HG03378 (cell line): ENCODE results near the gene STARD4.

Experiments used
- ATAC-seq: cut with Tn5 transposase; IDR thresholded peaks from one replicate; pipeline ENCODE4 v1.9.1; 2021; ENCODE audit warnings: mild to moderate bottlenecking, moderate library complexity; ENCODE audit not compliant: unreplicated experiment

The STARD4 gene, protein sequence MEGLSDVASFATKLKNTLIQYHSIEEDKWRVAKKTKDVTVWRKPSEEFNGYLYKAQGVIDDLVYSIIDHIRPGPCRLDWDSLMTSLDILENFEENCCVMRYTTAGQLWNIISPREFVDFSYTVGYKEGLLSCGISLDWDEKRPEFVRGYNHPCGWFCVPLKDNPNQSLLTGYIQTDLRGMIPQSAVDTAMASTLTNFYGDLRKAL

DNA sequence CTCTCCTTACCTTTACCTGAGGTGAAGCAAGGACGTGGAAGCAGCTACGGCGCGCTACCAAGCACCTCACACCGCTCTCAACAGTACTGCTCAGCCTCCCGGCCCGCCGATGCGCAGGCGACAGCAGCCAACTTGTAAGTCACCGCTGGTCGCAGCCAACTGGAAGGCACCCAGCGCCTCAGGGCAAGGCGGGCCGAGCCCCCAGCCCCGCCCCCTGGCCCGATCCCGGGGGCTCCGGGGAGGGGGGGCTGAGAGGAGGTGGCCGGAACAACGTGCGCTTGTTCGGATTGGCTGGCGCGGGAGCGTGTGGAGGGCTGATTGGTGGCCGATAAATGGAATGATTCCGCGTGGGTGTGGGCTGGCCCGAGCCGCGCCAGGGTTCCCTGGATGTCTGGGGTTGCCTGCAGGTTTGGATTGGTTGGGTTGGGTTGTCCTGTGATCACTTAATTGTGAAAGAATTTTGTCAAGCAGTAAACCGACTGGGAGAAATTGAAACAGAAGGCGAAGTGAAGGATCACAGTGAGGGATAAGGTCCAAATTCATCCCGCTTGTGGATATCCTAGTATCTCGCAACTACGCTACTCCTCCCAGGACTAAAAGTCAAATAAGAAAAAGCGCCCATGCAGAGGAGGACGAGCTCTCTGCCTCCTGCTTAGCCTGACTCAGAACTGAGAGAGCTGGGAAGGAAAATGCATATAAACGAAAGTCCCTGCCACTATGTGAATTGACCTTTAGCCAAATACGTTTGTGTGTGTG, at the start of gene STARD4:
STARD4 (minus strand) TSS at position 161 of the 756 bp plus-strand sequence. CDS start 5,102 bp downstream, outside the sequence.
- ATAC-seq: peak; percentile 87

DNA sequence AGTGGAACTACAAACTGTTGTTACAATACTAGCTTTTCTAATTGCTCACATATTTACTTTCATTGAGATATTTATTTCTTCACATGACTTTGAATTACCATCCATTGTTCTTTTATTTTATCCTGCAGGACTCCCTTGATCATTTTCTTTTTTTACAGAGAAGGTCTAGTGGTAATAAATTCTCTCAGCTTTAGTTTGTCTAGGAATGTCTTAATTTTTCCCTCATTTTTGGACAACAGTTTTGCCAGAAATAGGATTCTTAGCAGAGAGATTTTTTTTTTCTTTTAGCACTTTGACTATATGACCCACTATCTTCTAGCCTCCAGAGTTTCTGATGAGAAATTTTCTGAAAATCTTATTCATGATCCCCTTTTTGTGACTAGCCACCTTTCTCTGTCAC, 47.3 kb upstream of the STARD4 start:
- ATAC-seq: no peak

DNA sequence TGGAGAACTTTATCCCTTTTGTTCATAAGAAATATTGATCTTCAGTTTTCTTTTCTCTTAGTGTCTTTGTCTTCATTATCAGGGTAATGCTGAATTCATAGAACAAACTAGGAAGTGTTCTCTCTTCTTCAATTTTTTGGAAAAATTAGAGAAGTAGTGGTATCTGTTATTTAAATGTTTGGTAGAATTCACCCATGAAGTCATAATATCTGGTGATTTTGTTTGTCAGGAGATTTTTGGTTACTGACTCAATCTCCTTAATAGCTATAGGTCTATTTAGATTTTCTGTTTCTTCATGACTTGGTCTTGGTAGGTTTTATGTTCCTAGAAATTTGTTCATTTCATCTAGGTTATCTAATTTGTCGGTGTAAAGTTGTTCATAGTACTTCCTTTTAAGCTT, 45.4 kb upstream of the STARD4 start:
- no peak for ATAC-seq

DNA sequence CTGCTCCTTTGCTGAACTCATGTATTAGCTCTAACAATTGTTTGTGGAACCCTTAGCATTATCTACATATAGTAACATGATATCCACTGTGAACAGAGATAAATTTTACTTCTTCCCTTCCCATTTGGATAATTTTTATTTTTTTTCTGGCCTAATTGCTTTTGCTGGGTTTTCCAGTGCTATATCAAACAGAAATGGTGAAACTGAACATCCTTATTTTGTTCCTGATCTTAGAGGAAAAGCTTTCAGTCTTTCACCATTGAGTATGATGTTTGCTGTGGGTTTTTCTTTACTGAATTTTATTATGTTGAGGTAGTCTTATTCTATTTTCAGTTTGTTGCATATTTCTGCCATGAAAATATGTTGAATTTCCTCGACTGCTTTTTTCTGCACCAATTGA, 44.8 kb upstream of the STARD4 start:
- no peak for ATAC-seq

DNA sequence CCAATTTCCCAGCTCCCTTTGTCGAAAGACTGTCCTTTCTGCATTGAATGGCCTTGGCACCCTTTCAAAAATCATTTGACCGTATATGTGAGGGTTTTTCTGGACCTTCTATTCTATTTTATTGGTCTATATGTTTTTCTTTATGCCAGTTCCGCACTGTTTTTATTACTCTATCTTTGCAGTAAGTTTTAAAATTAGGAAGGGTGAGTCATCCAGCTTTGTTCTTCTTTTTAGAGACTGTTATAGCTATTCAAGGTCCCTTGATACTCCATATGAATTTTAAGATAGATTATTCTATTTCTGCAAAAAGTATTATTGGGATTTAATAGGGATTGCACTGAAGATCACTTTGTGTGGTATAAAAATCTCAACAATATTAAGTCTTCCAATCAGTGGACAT, 44.2 kb upstream of the STARD4 start:
- ATAC-seq: no peak

DNA sequence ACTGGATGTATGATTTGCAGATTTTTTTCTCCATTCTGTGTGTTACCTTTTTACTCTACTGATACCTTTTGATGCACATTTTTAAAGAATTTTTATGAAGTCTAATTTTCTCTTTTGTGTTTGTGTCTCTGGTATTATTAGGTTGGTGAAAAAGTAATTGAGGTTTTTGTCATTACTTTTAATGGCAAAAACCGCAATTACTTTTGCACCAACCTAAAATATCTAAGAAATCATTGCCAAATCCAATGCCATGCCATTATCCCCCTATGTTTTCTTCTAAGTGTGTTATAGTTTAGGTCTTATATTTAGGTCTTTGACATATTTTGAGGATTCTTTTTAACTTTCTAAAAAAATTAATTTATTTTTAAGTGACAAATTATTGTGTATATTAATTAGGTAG, 43.4 kb upstream of the STARD4 start:
- ATAC-seq: no peak

DNA sequence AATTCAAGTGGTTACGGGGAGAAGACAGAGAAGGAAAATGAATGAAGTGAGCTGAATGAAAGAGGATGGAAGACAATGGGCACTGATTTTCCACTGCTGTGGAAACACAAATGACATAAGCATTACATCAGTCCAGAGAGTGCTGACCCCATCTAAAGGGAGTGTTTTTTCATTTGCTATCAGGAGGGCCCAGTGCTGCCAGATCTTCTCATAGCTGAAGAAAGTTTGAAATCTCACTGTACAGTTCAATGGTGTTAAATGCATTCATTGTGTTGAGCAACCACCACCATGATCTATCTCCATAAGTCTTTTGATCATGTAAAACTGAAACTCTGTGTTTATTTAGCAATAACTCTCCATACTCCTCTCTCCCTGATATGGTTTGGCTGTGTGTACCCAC, 41.5 kb upstream of the STARD4 start:
- no peak for ATAC-seq

DNA sequence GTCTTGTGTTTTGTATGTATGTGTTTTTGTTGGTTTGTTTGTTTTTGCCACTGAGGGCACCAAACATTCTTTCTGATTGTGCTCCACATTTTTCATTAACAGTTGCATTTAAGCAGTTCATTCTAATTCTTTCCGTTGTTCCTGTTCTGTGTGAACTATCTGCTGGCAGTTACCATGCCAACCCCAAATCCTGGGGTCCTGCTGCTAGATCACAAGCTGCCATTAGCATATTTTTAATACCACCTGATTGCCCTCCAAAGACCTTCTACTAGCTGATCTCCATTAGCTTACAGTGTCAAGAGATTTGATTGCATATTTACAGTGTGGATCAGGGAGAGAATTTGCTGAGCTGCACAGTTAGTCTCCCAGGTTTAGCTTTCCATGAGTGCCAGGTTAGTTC, 40.6 kb upstream of the STARD4 start:
- no peak for ATAC-seq

DNA sequence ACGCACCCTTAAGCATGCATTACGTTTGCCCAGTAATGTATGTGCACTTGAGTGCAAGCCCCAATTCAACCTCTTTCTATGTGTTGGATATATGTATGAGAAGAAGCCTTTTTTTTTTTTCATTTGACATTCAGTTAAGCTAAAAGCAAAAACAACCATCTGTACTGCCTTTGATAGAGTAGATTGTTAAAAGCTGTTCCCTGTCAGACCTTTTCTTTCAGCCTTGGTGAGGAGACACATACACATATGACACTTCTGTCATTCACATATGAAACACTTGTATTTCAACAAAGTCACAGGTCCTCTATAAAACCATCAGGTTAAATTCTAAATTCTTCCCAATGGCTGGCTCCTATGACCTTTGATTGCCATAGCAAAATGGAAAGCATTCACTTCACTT, 40.2 kb upstream of the STARD4 start:
- no peak for ATAC-seq

DNA sequence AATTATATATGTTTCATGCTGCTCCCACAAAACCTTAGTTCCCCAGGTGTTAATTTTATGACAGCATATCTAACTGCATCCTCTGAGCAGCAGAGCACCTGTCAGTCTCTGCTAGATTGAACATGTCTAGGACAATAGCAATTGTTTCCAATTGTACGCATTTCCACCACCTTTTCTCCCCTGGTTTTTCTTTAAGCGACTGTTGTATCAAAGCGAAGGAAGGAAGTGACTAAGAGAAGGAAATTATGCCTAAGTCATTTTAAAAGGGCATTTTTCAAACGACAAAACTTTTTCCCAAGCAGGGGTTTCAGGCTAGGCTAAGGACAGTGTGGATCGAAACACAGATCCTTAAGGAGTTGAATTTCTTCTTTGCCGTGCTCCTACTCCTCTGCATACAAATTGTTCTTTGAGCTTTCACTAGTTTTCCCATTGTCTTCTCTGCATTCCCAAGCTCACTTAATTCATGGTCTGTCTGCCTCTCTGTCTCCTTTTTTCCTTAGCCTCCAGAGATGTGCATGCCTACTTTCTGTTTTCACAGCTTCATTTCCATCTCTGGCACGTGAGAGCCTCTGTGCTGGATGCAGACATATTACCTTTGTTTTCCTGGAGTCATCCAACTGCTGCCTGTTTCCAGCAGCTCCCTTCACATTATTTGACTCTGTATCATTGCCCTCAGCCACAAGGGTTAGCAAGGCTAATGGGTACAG, 39.4 kb upstream of the STARD4 start:
- no peak for ATAC-seq

DNA sequence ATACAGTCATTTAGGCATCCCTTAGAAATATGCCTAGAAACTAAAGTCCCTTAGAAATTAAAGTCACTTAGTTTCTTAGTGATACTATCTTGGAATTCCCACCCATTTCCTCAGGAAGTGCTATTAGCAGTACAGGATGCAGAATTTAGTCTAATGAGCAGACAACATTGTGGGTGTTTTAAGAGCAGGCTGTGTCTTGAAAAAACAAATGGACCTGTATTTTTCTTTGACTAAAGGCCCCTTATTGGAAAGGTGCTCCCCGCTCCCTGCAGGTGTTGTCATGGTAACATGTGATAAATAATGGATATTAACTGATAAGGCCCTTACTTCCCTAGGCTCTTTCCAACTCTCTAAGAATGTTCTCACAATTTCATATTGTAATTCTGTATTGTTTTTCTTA, 38.8 kb upstream of the STARD4 start:
- ATAC-seq: no peak

DNA sequence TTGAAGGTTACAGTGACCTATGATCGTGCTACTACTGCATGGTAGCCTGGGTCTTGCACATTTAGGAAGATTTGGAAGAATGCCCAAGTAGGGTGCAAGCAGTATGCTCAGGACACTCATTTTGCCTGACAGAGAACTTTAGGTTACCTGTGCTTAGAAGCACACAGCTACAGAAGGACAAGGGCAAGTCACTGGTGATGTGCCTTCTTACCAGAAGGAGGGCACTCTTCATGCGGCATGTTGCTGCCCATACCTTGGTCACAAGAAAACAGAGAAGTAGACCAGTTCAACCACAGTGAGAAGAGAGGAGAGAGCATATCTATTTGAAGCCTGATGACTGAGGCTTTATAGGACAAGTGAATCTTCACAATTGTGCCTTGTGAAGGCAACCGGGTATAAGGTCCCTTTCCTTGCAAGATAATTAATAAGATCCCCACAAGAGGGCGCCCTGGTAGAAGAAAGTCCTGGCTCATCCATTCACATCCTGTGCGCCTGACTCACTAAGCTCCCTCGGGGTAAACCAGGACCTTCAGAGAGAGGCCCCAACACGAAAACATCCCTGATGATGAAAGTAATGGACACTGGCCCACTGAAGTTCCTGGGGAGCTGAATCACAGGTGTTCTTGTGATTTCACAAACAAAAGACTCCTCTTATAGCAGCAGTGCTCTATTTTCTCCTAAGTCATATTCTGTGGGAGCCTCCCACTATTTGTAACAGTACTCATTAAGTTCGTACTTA, 38.1 kb upstream of the STARD4 start:
- ATAC-seq: peak; percentile 93

DNA sequence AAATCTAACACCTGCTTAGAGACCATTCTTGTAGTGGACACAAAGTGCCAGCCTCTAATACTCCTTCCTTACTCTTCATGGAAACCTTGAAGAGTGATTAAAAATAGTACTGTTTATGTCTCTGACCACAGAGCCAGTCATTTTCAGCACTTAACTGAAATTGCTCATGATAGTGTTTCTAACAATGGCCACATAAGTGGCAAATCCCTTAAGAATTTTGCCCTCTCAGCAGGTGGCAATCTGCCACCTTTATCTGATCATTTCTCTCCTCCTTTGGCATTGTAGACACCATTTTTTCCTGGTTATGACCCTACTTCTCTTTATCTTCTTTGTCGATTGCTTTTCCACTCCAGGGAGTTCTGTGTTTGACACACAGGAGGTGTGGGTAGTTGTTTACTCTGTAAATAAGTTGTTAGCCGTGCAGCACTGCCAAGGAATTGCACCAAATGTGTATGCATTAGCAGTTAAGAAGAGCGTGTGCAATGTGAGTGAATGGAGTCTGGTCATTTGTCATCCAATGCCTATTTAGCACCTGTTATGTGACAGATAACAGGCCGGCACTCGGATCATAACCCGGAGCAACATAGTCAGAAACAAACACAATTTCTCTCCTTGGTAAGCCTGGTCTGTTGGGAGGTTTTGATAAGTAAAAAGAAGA, 36.8 kb upstream of the STARD4 start:
- ATAC-seq: no peak

DNA sequence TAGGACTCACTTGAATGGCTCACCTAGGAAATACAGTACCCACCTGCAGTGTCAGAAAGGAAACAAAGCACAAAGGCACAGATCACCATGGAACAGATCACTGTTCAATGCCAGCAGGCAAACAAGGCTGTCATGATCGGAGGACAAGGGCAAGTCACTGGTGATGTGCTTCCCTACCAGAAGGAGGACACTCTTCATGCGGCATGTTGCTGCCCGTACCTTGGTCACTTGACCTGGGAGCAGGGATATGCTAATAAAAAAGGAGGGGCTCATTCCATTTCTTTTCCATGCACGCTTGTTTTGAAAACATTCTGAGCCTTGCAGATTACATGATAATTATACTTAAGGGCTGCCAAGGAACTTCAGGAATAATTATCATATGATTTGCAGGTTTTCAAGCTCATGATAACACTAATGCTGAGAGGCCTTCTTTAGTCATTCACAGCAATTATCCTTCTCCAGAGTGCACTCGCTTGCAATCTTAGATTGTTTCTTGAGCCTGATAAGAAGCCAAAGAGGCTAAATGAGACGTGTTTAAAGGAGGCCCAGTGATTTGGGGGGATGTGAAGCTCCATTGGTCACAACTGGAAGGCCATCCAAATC, 36.1 kb upstream of the STARD4 start:
- no peak for ATAC-seq

DNA sequence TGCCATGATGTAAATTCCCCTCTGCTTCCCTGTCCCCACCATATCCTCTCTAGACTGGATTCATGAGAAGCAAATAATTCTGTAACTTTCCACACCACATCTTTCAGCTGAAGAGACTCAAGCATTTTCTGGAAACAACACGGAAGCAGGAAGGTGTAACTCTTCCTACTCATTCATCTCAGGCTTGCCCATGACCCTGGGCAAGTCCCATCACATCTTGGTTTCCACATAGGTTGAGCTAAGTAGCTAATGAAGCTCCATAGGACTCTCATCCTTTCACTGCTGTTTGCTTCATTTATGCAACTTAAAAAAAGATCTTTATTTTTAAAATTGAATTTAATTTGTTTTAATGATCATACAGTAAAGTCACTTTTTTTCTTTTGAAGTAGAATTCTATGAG, 32.7 kb upstream of the STARD4 start:
- no peak for ATAC-seq

DNA sequence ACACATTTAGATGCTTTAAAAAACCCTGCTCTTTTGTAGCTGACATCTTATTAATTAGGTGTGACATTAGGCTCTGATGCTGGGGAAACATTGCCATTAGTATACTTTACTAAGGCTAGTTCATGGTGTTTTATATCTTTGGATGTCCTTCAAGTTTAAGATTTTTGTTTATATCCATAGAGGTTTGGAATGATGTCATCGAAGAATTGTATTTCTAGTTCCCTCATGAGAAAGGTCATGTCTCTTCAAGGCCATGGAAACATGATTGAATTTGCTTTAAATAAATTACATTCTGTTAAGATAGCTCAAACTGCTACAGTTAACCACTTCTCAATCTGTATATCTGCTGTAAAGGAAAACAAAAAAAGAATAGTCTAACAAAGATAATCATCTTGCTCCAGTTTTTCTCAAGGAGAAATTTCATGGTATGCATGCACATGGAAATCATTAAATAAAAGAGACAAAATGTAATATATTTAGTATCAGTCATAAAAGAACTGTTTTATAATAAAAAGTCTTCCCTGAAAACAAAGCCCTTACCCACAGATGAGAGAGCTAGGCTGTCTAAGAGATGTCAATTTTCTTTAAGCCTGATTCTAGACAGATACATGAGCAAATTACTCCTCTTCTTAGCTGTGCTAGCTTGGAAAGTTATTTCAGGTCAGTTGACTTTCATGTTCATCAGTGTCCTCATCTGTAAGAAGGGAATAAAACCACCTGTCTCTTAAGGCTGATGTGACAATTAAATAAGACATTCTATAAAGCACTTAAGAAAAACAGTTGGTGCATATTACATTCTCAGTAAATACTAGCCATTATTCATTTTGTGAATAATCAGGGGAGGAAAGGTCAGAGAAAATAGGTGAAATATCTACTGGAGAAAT, 25.0 kb upstream of the STARD4 start:
- no peak for ATAC-seq

DNA sequence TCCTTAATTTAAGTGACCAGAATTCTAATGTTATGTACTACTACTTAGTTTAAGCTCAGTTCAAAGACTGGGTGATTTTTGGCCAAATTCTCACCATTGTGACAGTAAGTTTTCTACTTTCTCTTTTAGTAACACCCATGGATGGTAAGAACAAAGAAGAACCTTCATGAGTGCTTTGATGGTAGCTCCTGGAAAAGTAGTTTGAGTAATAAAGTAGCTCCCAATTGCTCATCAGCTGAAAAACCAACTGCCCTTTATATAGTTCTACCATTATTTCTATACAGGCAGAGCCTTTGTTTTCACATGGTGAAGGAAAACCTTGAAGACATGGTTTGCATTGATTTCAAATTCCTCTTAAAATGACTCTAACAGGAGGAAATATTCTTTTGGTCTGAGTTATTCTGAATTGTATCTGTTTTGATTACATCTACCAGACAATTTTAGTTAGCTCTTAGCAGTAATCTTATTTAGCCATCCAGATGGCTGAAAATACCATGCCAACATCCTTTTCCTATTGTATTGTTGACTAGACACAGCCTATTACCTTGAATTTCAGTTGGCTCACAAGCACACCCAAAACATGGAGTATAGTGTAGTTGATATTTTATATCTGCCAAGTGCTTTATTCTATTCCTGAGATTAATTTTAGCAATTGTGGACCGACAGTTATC, 23.7 kb upstream of the STARD4 start:
- no peak for ATAC-seq

DNA sequence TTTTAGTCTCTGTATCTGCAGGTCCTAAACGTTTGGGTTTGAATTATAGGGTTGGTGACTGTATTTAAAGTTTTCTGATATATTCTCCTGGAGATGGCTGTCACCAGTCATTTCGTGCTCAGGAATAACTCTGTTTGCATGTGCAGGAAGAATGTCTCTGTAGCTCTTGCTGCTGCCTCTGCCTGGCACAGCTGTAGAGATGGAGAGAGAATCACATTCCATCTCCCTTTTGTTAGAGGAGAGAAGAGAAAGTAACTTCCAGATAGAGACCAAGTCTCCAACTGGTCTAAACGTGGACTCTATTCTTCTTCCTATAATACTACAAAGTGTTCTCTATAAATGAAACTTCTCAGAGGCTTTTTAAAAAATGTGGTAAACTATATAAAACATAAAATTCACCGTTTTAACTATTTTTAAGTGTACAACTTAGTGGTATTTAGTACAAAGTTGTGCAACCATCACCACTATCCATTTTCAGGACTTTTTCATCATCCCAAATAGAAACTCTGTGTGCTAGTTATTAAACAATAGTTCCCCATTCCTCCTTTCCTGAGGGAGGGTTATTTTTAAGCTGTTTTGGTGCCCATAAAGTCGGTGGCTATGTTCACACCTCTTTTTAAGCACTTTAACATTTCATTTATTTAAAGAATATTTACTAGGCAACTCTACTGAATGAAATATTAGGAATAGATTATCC, 20.7 kb upstream of the STARD4 start:
- no peak for ATAC-seq
